H9 (cell line): ENCODE data around the gene UNC5A. TPM values are rescaled to one million over a fixed set of nuclear protein-coding genes. Genes with fewer than 3 reads are reported as not detected.

Experiments used
- DNase-seq: peaks from one replicate; pipeline ENCODE4 v3.0.0-alpha.2; 2017
- H2AFZ ChIP-seq: one replicate; pipeline ENCODE4 v1.6.1; 2013; ENCODE audit warnings: mild to moderate bottlenecking, low read length, control low read depth, moderate library complexity
- H2AK5ac ChIP-seq: 2 replicates; pipeline ENCODE4 v1.6.1; 2013; ENCODE audit warnings: low read length, control low read depth, mixed read lengths; ENCODE audit not compliant: insufficient read length
- H2BK120ac ChIP-seq: one replicate; pipeline ENCODE4 v1.6.1; 2013; ENCODE audit warnings: low read depth, mild to moderate bottlenecking, low read length, control low read depth, inconsistent platforms; ENCODE audit not compliant: poor library complexity, severe bottlenecking
- H2BK12ac ChIP-seq: 2 replicates; pipeline ENCODE4 v1.6.1; 2013; ENCODE audit warnings: low read length, control low read depth, mixed read lengths, low read depth; ENCODE audit not compliant: insufficient read length
- H2BK15ac ChIP-seq: 2 replicates; pipeline ENCODE4 v1.6.1; 2013; ENCODE audit warnings: low read depth, low read length, control low read depth
- H2BK20ac ChIP-seq: one replicate; pipeline ENCODE4 v1.6.1; 2013; ENCODE audit warnings: low read depth, mild to moderate bottlenecking, low read length, control low read depth, inconsistent platforms; ENCODE audit not compliant: poor library complexity, severe bottlenecking
- H2BK5ac ChIP-seq: 2 replicates; pipeline ENCODE4 v1.6.1; 2013; ENCODE audit warnings: low read length, control low read depth, mixed read lengths; ENCODE audit not compliant: insufficient read length
- H3K14ac ChIP-seq: 2 replicates; pipeline ENCODE4 v1.6.1; 2013; ENCODE audit warnings: low read length, control low read depth; ENCODE audit not compliant: insufficient read depth
- H3K18ac ChIP-seq: 2 replicates; pipeline ENCODE4 v1.6.1; 2013; ENCODE audit warnings: low read depth, mild to moderate bottlenecking, mixed read lengths, low read length, control low read depth; ENCODE audit not compliant: insufficient read length
- H3K23ac ChIP-seq: 2 replicates; pipeline ENCODE4 v1.6.1; 2013; ENCODE audit warnings: low read length, control low read depth, mixed read lengths, low read depth; ENCODE audit not compliant: insufficient read length
- H3K23me2 ChIP-seq: 2 replicates; pipeline ENCODE4 v1.6.1; 2013; ENCODE audit warnings: low read depth, mild to moderate bottlenecking, mixed read lengths, low read length, control low read depth; ENCODE audit not compliant: insufficient read length, poor library complexity, severe bottlenecking
- H3K27ac ChIP-seq: 2 replicates; pipeline ENCODE4 v1.5.1; 2013; ENCODE audit warnings: low read length, control low read depth, mixed read lengths, low read depth; ENCODE audit not compliant: insufficient read length
- H3K27me3 ChIP-seq: 2 replicates; pipeline ENCODE4 v1.6.1; 2013; ENCODE audit warnings: low read length, control low read depth, inconsistent platforms; ENCODE audit not compliant: insufficient read depth
- H3K4ac ChIP-seq: 2 replicates; pipeline ENCODE4 v1.6.1; 2013; ENCODE audit warnings: low read depth, mild to moderate bottlenecking, control low read depth, inconsistent platforms, low read length, moderate library complexity
- H3K4me1 ChIP-seq: 2 replicates; pipeline ENCODE4 v1.6.1; 2013; ENCODE audit warnings: low read length, control low read depth, inconsistent platforms; ENCODE audit not compliant: insufficient read depth
- H3K4me2 ChIP-seq: 2 replicates; pipeline ENCODE4 v1.6.1; 2013; ENCODE audit warnings: low read length, control low read depth, mixed read lengths; ENCODE audit not compliant: insufficient read length, insufficient read depth
- H3K56ac ChIP-seq: 2 replicates; pipeline ENCODE4 v1.6.1; 2013; ENCODE audit warnings: low read depth, mild to moderate bottlenecking, mixed read lengths, low read length, control low read depth; ENCODE audit not compliant: insufficient read length
- H3K79me1 ChIP-seq: 2 replicates; pipeline ENCODE4 v1.6.1; 2013; ENCODE audit warnings: low read depth, mild to moderate bottlenecking, moderate library complexity, low read length, control low read depth, inconsistent platforms; ENCODE audit not compliant: insufficient read depth, poor library complexity, severe bottlenecking
- H3K79me2 ChIP-seq: 2 replicates; pipeline ENCODE4 v1.6.1; 2013; ENCODE audit warnings: low read length, control low read depth, inconsistent platforms; ENCODE audit not compliant: insufficient read depth
- H3K9ac ChIP-seq: 2 replicates; pipeline ENCODE4 v1.6.1; 2013; ENCODE audit warnings: low read length, control low read depth, mixed read lengths; ENCODE audit not compliant: insufficient read length; ENCODE audit errors: extremely low read depth
- H3K9me3 ChIP-seq: one replicate; pipeline ENCODE4 v1.6.1; 2013; ENCODE audit warnings: low read depth, low read length, inconsistent platforms; ENCODE audit not compliant: control insufficient read depth
- H3T11ph ChIP-seq: one replicate; pipeline ENCODE4 v1.6.1; 2013; ENCODE audit warnings: mild to moderate bottlenecking, low read length, control low read depth, inconsistent platforms
- H4K20me1 ChIP-seq: one replicate; pipeline ENCODE4 v1.6.1; 2013; ENCODE audit not compliant: control insufficient read depth, insufficient read length, insufficient read depth
- H4K5ac ChIP-seq: 2 replicates; pipeline ENCODE4 v1.6.1; 2013; ENCODE audit warnings: low read depth, mild to moderate bottlenecking, mixed read lengths, low read length, control low read depth; ENCODE audit not compliant: insufficient read length
- H4K8ac ChIP-seq: replicated peaks from 2 replicates; pipeline ENCODE4 v1.6.1; 2013; ENCODE audit warnings: low read length, control low read depth, mixed read lengths, low read depth; ENCODE audit not compliant: insufficient read length
- H4K91ac ChIP-seq: 2 replicates; pipeline ENCODE4 v1.6.1; 2013; ENCODE audit warnings: low read depth, mild to moderate bottlenecking, moderate library complexity, mixed read lengths, low read length, control low read depth; ENCODE audit not compliant: insufficient read length
- H3K27ac Mint-ChIP-seq, 3 experiments: 2 replicates in 2 of 3; 3 replicates in 1 of 3; pipeline ENCODE4 v1.8.0; 2020 to 2021; ENCODE audit warnings: mixed read lengths in 3 of 3, mild to moderate bottlenecking in 1 of 3, moderate library complexity in 1 of 3
- H3K27me3 Mint-ChIP-seq: 2 replicates; pipeline ENCODE4 v1.8.0; 2021; ENCODE audit warnings: low read depth, mild to moderate bottlenecking, moderate library complexity, mixed read lengths
- H3K36me3 Mint-ChIP-seq, 3 experiments: 2 replicates in 2 of 3; 3 replicates in 1 of 3; pipeline ENCODE4 v1.8.0; 2020 to 2021; ENCODE audit warnings: low read depth in 3 of 3, mixed read lengths in 3 of 3; ENCODE audit not compliant: insufficient read depth in 1 of 3
- H3K4me1 Mint-ChIP-seq, 2 experiments: 2 replicates each; pipeline ENCODE4 v1.8.0; 2020; ENCODE audit warnings: mixed read lengths in 2 of 2
- H3K4me3 Mint-ChIP-seq, 2 experiments: 2 replicates in 1 of 2; 3 replicates in 1 of 2; pipeline ENCODE4 v1.8.0; 2020 to 2021; ENCODE audit warnings: mild to moderate bottlenecking in 2 of 2, mixed read lengths in 2 of 2, moderate library complexity in 1 of 2
- H3K9me3 Mint-ChIP-seq, 2 experiments: 2 replicates in 1 of 2; 3 replicates in 1 of 2; pipeline ENCODE4 v1.8.0; 2020; ENCODE audit warnings: mild to moderate bottlenecking in 2 of 2, mixed read lengths in 2 of 2, moderate library complexity in 1 of 2
- WGBS: extraction: QIAGEN DNeasy Blood & Tissue Kit; methylation state at CpG from one replicate; pipeline ENCODE4 v1.1.7; 2013; ENCODE audit warnings: missing lambda C conversion rate, low lambda C conversion rate, mixed read lengths; ENCODE audit not compliant: insufficient read length; ENCODE audit errors: extremely low coverage; 5-methylcytosine and 5-hydroxymethylcytosine counted together
- total RNA-seq: library from RNA; stranded (reverse); gene quantifications from 2 replicates; pipeline ENCODE4 v1.2.1, GENCODE V29; 2021
- TF ChIP-seq, protein P1 (sequence below): fragments of 200-600 bp; sonication (generic); conservative IDR thresholded peaks from 3 replicates; pipeline ENCODE4 v1.8.0; 2021; ENCODE audit warnings: antibody characterized with exemption, mild to moderate bottlenecking

The UNC5A gene
- total RNA-seq, 1 experiment from 2014 or later = 4.4 TPM

DNA sequence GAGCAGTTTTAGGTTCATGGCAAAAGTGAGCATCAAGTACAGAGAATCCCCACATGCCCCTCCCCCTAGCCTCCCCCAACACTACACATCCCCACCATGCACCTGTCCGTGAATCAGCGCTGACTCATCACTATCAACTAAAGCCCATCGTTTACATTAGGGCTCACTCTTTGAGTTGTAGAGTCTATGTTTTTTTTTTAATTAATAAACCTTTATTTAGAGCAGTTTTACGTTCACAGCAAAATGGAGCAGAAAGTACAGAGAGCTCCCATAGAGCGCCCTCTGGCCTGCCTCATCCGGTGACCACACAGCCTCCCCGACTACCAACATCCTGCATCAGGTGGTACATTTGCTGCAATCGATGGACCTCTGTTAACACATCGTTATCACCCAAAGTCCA is 47.9 kb upstream of the UNC5A start:
- no peak overlapping the region for H3K27ac Mint-ChIP-seq
- H3K79me1 ChIP-seq = no peaks in the 10 kb centered on the region
- peak; percentile 45 for DNase-seq
- H3K23ac ChIP-seq = no peak overlapping the region
- H4K20me1 ChIP-seq = no peaks in the 10 kb centered on the region
- peaks cover 8% of the 10 kb centered on the region for H3K27me3 Mint-ChIP-seq
- no peak overlapping the region for H3K56ac ChIP-seq
- H4K5ac ChIP-seq = no peak overlapping the region
- H3K4me2 ChIP-seq = no peak overlapping the region
- H2BK20ac ChIP-seq = no peak overlapping the region
- H3K14ac ChIP-seq = no peak overlapping the region
- H3K9me3 ChIP-seq = no peaks in the 10 kb centered on the region
- no peak overlapping the region for H2BK15ac ChIP-seq
- H2AFZ ChIP-seq = no peak overlapping the region
- H2BK12ac ChIP-seq = no peak overlapping the region
- no peak overlapping the region for H2BK120ac ChIP-seq
- no peak overlapping the region for H2AK5ac ChIP-seq
- peaks cover 3 to 14% of the 10 kb centered on the region in 2 experiments; a peak in 3 of 5 replicates for H3K9me3 Mint-ChIP-seq
- H3K4me1 ChIP-seq = no peaks in the 10 kb centered on the region; the same call in 1 of the 2 replicates
- H3K79me2 ChIP-seq = no peaks in the 10 kb centered on the region
- TF ChIP-seq, protein P1, sequence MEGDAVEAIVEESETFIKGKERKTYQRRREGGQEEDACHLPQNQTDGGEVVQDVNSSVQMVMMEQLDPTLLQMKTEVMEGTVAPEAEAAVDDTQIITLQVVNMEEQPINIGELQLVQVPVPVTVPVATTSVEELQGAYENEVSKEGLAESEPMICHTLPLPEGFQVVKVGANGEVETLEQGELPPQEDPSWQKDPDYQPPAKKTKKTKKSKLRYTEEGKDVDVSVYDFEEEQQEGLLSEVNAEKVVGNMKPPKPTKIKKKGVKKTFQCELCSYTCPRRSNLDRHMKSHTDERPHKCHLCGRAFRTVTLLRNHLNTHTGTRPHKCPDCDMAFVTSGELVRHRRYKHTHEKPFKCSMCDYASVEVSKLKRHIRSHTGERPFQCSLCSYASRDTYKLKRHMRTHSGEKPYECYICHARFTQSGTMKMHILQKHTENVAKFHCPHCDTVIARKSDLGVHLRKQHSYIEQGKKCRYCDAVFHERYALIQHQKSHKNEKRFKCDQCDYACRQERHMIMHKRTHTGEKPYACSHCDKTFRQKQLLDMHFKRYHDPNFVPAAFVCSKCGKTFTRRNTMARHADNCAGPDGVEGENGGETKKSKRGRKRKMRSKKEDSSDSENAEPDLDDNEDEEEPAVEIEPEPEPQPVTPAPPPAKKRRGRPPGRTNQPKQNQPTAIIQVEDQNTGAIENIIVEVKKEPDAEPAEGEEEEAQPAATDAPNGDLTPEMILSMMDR = peak; percentile 35; the same call in 2 of the 3 replicates
- no peak overlapping the region for H3T11ph ChIP-seq
- H3K4ac ChIP-seq = no peak overlapping the region
- no peak overlapping the region for H3K4me3 Mint-ChIP-seq
- WGBS = no CpG with 5 or more reads among the region's 9 CpGs
- H3K18ac ChIP-seq = no peak overlapping the region
- H3K23me2 ChIP-seq = no peaks in the 10 kb centered on the region
- H3K4me1 Mint-ChIP-seq = peaks cover 10 to 15% of the 10 kb centered on the region in 2 experiments
- no peak overlapping the region for H3K9ac ChIP-seq
- no peak overlapping the region for H4K8ac ChIP-seq
- H3K36me3 Mint-ChIP-seq = no peaks in the 10 kb centered on the region
- no peaks in the 10 kb centered on the region; the same call in 1 of the 2 replicates for H3K27me3 ChIP-seq
- no peak overlapping the region for H3K27ac ChIP-seq
- H2BK5ac ChIP-seq = no peak overlapping the region
- H4K91ac ChIP-seq = no peak overlapping the region
